ENCODE results near the gene TUBB4B. TPM values are rescaled to one million over a fixed set of nuclear protein-coding genes. Genes with fewer than 3 reads are reported as not detected.

Gene TUBB4B
- total RNA-seq, 4 donors from 2014 or later = 317 to 604 (median 408) TPM

GRCh38 chr9:137194388-137194787 is 46.7 kb upstream of the TUBB4B start:
- no peak for TF ChIP-seq POLR2A (IDR thresholded peaks at IDR 0.05)
- no peak for TF ChIP-seq CTCF (IDR thresholded peaks at IDR 0.05)
- H3K4me3 ChIP-seq (ENCODE audit: low read depth, poor library complexity, severe bottlenecking) = no peak overlapping the region
- intact Hi-C loops (cut with DNase I; ENCODE audit: low total_unique reads) = no loop called here
- 47 to 63% methylated on average over 6 to 15 of the region's 16 CpGs for WGBS, 2 donors
- DNase-seq (ENCODE audit: low spot score in 2 of 2) = no peak

GRCh38 chr9:137194909-137195308 is 46.2 kb upstream of the TUBB4B start:
- no peak overlapping the region for H3K4me3 ChIP-seq (ENCODE audit: low read depth, poor library complexity, severe bottlenecking)
- DNase-seq (ENCODE audit: low spot score in 2 of 2) = no peak
- intact Hi-C loops (cut with DNase I; ENCODE audit: low total_unique reads) = no loop called here
- TF ChIP-seq CTCF (IDR thresholded peaks at IDR 0.05) (no peak), POLR2A (IDR thresholded peaks at IDR 0.05) (no peak)
- 66 to 68% methylated on average over 8 to 10 of the region's 10 CpGs for WGBS, 2 donors

- H3K4me3 ChIP-seq (ENCODE audit: low read depth, poor library complexity, severe bottlenecking) = no peak overlapping the region
- TF ChIP-seq CTCF (IDR thresholded peaks at IDR 0.05) (no peak), POLR2A (IDR thresholded peaks at IDR 0.05) (no peak)
- no peak for DNase-seq (ENCODE audit: low spot score in 2 of 2)
- WGBS, 2 donors = 49 to 55% methylated on average over 14 to 21 of the region's 21 CpGs
- intact Hi-C loops (cut with DNase I; ENCODE audit: low total_unique reads) = no loop called here
Observed at GRCh38 chr9:137195525-137196220, 45.4 kb upstream of the TUBB4B start.

GRCh38 chr9:137198051-137198901 is 42.8 kb upstream of the TUBB4B start:
- TF ChIP-seq POLR2A (IDR thresholded peaks at IDR 0.05) (no peak), CTCF (IDR thresholded peaks at IDR 0.05) (no peak)
- 62 to 63% methylated on average over 15 to 16 of the region's 19 CpGs for WGBS, 2 donors
- intact Hi-C loops (cut with DNase I; ENCODE audit: low total_unique reads) = no loop called here
- H3K4me3 ChIP-seq (ENCODE audit: low read depth, poor library complexity, severe bottlenecking) = no peak overlapping the region
- no peak for DNase-seq (ENCODE audit: low spot score in 2 of 2)

- 82 to 83% methylated on average over 8 of the region's 11 CpGs for WGBS, 2 donors
- no peak for DNase-seq (ENCODE audit: low spot score in 2 of 2)
- no peak overlapping the region for H3K4me3 ChIP-seq (ENCODE audit: low read depth, poor library complexity, severe bottlenecking)
- intact Hi-C loops (cut with DNase I; ENCODE audit: low total_unique reads) = no loop called here
- TF ChIP-seq CTCF (IDR thresholded peaks at IDR 0.05) (no peak), POLR2A (IDR thresholded peaks at IDR 0.05) (no peak)
Observed at GRCh38 chr9:137198902-137199283, 42.2 kb upstream of the TUBB4B start.

All from lower leg skin (tissue), 4 donors.